GM19238 (cell line): ENCODE results near the gene MAPK8.

Experiments used
- DNase-seq: peaks from one replicate; pipeline ENCODE4 v3.0.0; 2011; ENCODE audit warnings: low spot score; ENCODE audit not compliant: insufficient read length

The MAPK8 gene

GRCh38 chr10:48459270-48460150 lies 153.0 kb downstream of the MAPK8 start:
- no peak for DNase-seq

GRCh38 chr10:48460182-48460581 lies 153.7 kb downstream of the MAPK8 start:
- DNase-seq, result no peak

DNA sequence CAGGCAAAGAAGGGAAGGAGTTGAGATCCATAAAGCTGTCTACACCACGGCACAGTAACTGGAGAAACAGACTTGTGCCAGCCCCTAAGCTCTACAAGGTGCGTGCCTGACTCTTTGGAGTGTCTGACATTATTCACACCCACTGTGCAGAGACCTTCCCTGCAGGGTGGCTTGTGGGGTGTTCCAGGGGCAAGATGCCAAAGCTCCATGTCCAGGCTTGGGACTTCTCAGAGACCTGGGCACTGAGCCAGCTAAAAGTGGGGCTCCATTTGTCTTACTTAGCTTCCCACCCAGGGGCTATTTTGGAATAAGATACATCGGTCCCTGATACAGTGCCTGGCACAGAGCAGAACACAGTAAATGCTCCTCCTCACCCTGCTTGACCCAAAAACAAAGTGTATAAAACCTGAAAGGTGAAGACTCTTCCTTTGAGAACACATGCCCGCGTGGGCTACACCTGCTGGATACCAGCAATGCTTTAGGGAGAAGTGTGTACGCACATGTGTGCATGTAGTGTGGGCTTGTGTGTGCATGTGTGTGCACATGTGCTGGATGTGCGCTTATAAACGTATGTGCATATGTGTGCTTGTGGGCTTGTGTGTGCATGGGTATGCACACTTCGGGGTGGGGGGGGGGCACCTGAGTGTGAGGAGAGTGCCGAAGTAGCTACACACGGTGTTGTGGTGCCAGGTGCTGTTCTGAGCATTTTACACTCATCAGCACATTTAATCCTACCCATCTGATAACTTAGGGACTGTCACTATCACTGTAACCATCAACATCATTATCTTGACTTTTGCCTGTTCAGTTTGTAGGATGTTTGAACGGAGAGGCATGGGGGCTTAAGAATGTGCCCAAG lies 155.4 kb downstream of the MAPK8 start:
- DNase-seq, result no peak

DNA sequence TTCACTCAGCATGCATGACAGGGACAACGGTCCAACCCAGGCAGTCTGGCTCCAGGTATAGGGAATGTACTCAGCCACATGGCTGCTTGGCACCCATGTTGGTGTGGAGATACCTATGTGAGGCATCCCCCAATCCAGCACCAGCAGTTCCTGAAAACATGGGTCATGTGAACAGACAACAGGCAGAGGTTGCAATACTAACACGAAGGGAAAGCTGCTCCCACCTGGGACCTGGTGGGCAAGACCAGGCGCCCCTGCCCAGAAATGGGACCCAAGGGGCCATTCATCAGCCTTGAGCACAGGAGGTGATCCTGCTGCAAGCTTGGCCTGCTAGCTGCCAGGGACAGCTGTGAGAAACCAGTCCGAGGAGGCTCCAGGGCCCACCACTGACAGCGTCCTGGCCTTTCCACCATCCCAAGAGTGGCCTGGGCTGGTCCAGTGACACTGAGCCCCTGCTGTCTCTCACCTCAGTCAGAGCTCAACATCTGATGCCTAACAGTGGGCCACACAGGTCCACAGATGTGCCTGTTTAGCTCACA lies 156.1 kb downstream of the MAPK8 start:
- DNase-seq, result no peak

GRCh38 chr10:48463318-48464003 lies 157.0 kb downstream of the MAPK8 start:
- no peak for DNase-seq

DNA sequence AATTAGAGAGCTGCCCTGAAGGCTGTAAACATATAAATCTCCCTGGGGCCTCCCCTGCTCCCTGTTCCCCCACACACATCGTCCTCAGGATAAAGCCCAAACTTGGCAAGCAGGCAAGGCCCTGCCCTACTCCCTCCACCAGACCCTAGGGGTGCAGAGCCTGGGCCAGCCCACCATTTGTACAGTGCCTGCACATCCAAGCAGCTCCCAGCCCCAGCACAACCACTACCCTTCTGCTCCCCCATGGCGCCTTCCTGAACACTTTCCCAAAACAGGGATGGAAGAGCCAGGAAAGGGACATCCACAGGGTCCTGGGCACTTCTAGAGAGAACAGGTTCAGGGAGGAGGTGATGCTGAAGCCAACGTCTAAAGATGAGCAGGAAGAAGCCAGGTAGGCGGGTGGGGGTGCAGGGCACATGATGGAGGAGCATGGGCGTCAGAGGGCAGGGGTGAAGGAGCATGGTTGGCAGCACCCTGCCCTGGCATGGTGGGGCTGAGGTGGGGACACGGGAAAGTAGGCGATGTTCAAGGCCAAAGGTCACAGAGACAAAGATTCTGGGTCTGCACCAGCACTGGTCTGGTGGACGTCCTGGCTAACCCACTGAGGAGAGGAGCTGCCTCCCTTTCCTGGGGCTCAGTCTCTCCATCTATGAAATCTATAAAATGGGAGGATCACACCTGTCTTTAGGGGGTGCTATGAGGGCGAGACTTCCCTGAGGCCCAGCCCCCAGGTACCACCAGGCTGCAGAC lies 157.8 kb downstream of the MAPK8 start:
- DNase-seq, result no peak

- DNase-seq, result no peak
Observed at GRCh38 chr10:48464871-48465736, 158.6 kb downstream of the MAPK8 start.

GRCh38 chr10:48465860-48466521 lies 159.5 kb downstream of the MAPK8 start:
- DNase-seq, result no peak

GRCh38 chr10:48466611-48467240 lies 160.2 kb downstream of the MAPK8 start:
- no peak for DNase-seq

DNA sequence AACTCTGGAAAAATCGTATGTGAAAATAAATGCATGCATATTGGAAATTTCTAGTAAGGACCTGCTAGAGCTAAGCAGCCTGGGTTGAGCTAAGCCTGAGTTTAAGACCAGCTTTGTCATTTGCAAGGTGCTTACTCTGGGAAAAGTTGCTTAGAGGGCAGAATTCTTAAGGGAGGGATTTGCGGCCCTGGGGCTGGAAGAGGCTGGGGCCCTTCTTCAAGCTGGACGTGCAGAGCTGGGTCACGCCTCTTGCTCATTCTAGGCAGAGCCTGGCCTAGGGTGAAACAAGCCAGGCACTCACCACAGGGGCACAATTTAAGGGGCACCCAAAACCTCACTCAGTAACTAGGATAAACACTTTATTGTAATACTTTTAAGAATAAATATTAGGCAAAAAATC lies 161.2 kb downstream of the MAPK8 start:
- no peak for DNase-seq

GRCh38 chr10:48468130-48468790 lies 161.8 kb downstream of the MAPK8 start:
- no peak for DNase-seq

GRCh38 chr10:48468866-48469511 lies 162.5 kb downstream of the MAPK8 start:
- DNase-seq, result no peak

DNA sequence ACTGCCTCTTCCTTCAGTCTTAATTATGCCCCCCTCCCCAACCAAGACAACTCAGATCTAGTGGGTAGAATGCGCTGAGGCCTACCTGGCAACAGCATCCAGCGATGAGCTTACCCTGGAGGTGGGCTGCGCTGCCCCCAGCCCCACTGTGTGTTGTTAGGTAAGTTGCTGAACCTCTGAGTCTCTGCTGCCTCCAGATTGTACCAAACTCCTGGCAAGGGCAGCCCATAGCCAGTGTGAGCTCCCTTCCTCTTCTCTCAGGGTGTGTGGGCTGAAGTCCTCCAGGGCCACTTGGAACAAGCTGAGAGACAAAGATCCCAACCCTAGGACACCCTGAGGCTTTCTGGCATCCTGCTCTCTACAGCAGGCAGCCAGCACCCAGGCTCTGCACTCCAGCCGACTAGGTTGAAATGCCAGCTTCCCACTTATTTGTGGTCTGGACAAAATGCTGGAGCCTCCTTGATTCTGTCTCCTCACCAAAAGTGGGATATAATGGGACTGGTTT lies 163.1 kb downstream of the MAPK8 start:
- no peak for DNase-seq

GRCh38 chr10:48470115-48470892 lies 163.8 kb downstream of the MAPK8 start:
- DNase-seq, result no peak

DNA sequence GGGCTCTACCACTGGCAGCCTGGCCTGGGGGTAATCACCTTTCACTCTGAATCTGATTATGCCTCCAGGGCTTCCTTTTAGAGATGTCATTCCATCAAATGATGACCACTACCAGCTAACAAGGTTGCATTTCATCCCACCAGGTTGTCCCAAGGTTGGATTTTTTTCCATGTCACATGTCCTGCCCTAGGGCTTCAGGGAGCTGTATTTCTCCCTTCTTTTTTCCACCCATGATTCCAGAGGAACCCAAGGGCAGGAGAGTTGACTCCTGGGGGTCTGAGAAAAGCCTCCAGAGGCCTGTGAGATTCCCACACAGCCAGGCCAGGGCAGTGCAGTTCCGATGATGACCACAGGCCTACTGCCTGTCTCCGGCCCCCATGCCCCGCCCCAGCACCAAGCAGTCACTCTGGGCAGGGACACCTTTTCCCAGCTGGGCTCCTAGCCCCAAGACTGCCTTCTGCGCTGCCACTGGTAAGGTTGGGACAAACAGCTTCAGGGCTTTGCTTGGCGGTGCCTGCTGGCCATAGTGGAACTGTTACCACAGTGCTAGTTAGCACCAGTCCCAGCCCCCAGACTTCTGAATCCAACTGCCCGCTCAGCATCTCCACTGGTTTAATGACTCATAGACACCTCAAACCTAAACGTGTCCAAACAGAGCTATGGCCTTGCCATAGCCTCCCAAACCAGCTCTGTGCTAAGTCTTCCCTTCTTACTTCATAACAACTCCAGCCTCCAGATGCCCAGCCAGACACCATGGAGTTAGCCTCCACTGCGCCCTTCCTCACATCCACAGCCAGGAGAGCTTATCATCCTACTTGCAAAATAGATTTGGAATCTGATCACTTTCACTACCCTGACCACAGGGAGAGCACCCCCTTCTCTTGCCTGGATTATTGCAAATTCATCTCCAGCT lies 164.7 kb downstream of the MAPK8 start:
- no peak for DNase-seq
